Thymus (tissue), 14 donors: ENCODE results near the gene HSF4. TPM values are rescaled to one million over a fixed set of nuclear protein-coding genes. Genes with fewer than 3 reads are reported as not detected.
"Not testable (repeated sequence)": the region's sequence is repeated elsewhere in the genome, so short reads cannot be mapped to it uniquely, and the experiment has no call there.

ENCODE experiments used
- DNase-seq, 9 donors: peaks; one replicate each; pipeline ENCODE4 v3.0.0-alpha.2; 2013; ENCODE audit warnings: low spot score in 9 of 9, low read depth in 6 of 9, missing footprints in 1 of 9
- H3K27ac ChIP-seq, 2 donors: one replicate each; pipeline ENCODE4 v1.5.1; 2013; ENCODE audit warnings: control low read depth in 1 of 2, low read depth in 1 of 2, low read length in 1 of 2, mild to moderate bottlenecking in 1 of 2, moderate library complexity in 1 of 2
- H3K27me3 ChIP-seq, 2 donors: one replicate each; pipeline ENCODE4 v1.5.1; 2013; ENCODE audit warnings: low read length in 1 of 2; ENCODE audit not compliant: control insufficient read depth in 2 of 2, insufficient read depth in 1 of 2
- H3K36me3 ChIP-seq, 2 donors: one replicate each; pipeline ENCODE4 v1.5.1; 2013; ENCODE audit warnings: low read length in 1 of 2, mild to moderate bottlenecking in 1 of 2, moderate library complexity in 1 of 2; ENCODE audit not compliant: control insufficient read depth in 2 of 2, insufficient read depth in 2 of 2
- H3K4me1 ChIP-seq, 2 donors: one replicate each; pipeline ENCODE4 v1.5.1; 2013; ENCODE audit warnings: low read length in 2 of 2; ENCODE audit not compliant: control insufficient read depth in 2 of 2, insufficient read depth in 2 of 2
- H3K4me3 ChIP-seq, 2 donors: one replicate each; pipeline ENCODE4 v1.5.1; 2013; ENCODE audit warnings: low read length in 2 of 2, control low read depth in 1 of 2, mild to moderate bottlenecking in 1 of 2
- H3K9me3 ChIP-seq, 2 donors: one replicate each; pipeline ENCODE4 v1.5.1; 2013; ENCODE audit warnings: low read length in 1 of 2, mild to moderate bottlenecking in 1 of 2; ENCODE audit not compliant: control insufficient read depth in 2 of 2, insufficient read depth in 1 of 2
- WGBS: extraction: QIAGEN DNeasy Blood & Tissue Kit; methylation state at CpG from one replicate; pipeline ENCODE4 v1.1.7; 2013; 5-methylcytosine and 5-hydroxymethylcytosine counted together
- long read RNA-seq, 10 donors: transcript quantifications; one replicate each; lab custom pipeline, GENCODE V29; 2026
- polyA plus RNA-seq: library from polyadenylated mRNA; stranded (reverse); fragments of 200-250 nt; gene quantifications from one replicate; pipeline ENCODE4 v1.2.3, GENCODE V29; 2013
- total RNA-seq: library from RNA; stranded (reverse); fragments of 120-200 nt; gene quantifications from one replicate; pipeline ENCODE4 v1.2.4, GENCODE V29; 2013
- donor health status: healthy.

HSF4 gene
- total RNA-seq (4.1 TPM), polyA plus RNA-seq (50.8 TPM)
- long read RNA-seq, donor 1: 0 reads
- long read RNA-seq, donor 2: 0 reads
- long read RNA-seq, donor 3: 0 reads
- long read RNA-seq, donor 4: 0 reads
- long read RNA-seq, donor 5: 0 reads
- long read RNA-seq, donor 6: 0 reads
- long read RNA-seq, donor 7: 0 reads
- long read RNA-seq, donor 8: 0 reads
- long read RNA-seq, donor 9: 0 reads
- long read RNA-seq, donor 10: 0 reads

- H3K27ac ChIP-seq: no peak within 1 kb of the TSS
- no peak for DNase-seq
- peaks cover 8 to 41% of the 10 kb centered on the region in 2 donors for H3K4me1 ChIP-seq
- WGBS: 3% methylated on average over 41 of the region's 41 CpGs
- H3K27me3 ChIP-seq: peaks cover 89 to 99% of the 10 kb centered on the region in 2 donors
- H3K9me3 ChIP-seq: peaks cover 0 to 25% of the 10 kb centered on the region in 2 donors
- peaks cover 0 to 3% of the 10 kb centered on the region in 2 donors for H3K36me3 ChIP-seq
- no peak within 1 kb of the TSS for H3K4me3 ChIP-seq
Observed at GRCh38 chr16:67164599-67165061, at the start of gene HSF4. Gene HSF4 (plus strand): TSS chr16:67164745. CDS start chr16:67164812, 67 bp downstream.

- DNase-seq: no peak
- Histone ChIP-seq H3K27me3 (no peaks in the 10 kb centered on the region), H3K27ac (no peak overlapping the region), H3K9me3 (no peaks in the 10 kb centered on the region), H3K4me3 (no peak overlapping the region), H3K4me1 (peaks cover 9 to 12% of the 10 kb centered on the region in 2 donors), H3K36me3 (peaks cover 2 to 8% of the 10 kb centered on the region in 2 donors)
- WGBS: 98% methylated on average over 2 of the region's 2 CpGs
Observed at GRCh38 chr16:67114793-67115192, 49.8 kb upstream of the HSF4 start.

GRCh38 chr16:67115639-67116038, 48.9 kb upstream of the HSF4 start:
- WGBS: 95% methylated on average over 7 of the region's 7 CpGs
- DNase-seq: no peak
- Histone ChIP-seq H3K4me1 (peaks cover 6 to 7% of the 10 kb centered on the region in 2 donors), H3K36me3 (peaks cover 4 to 8% of the 10 kb centered on the region in 2 donors), H3K4me3 (no peak overlapping the region), H3K27me3 (no peaks in the 10 kb centered on the region), H3K9me3 (no peaks in the 10 kb centered on the region), H3K27ac (no peak overlapping the region)

- no peaks in the 10 kb centered on the region for H3K27me3 ChIP-seq
- no peaks in the 10 kb centered on the region for H3K9me3 ChIP-seq
- no peak for DNase-seq
- H3K36me3 ChIP-seq: peaks cover 12 to 16% of the 10 kb centered on the region in 2 donors
- WGBS: 96% methylated on average over 13 of the region's 13 CpGs
- H3K4me1 ChIP-seq: no peaks in the 10 kb centered on the region
- no peak overlapping the region for H3K4me3 ChIP-seq
- no peak overlapping the region for H3K27ac ChIP-seq
Observed at GRCh38 chr16:67116388-67117311, 47.9 kb upstream of the HSF4 start.

- H3K4me3 ChIP-seq: no peak overlapping the region
- H3K4me1 ChIP-seq: no peaks in the 10 kb centered on the region
- no peaks in the 10 kb centered on the region for H3K27me3 ChIP-seq
- no peaks in the 10 kb centered on the region for H3K9me3 ChIP-seq
- WGBS: 99% methylated on average over 9 of the region's 9 CpGs
- H3K36me3 ChIP-seq: peaks cover 22 to 26% of the 10 kb centered on the region in 2 donors
- no peak overlapping the region for H3K27ac ChIP-seq
- DNase-seq: no peak
Observed at GRCh38 chr16:67117716-67118115, 46.8 kb upstream of the HSF4 start.

- H3K36me3 ChIP-seq: peaks cover 26 to 32% of the 10 kb centered on the region in 2 donors
- WGBS: 96% methylated on average over 5 of the region's 5 CpGs
Observed at GRCh38 chr16:67120025-67120424, 44.5 kb upstream of the HSF4 start.

GRCh38 chr16:67122799-67123198, 41.7 kb upstream of the HSF4 start:
- WGBS: 96% methylated on average over 5 of the region's 5 CpGs
- DNase-seq, H3K4me3 ChIP-seq, H3K4me1 ChIP-seq, H3K27me3 ChIP-seq, H3K9me3 ChIP-seq: not testable (repeated sequence)
- H3K36me3 ChIP-seq: peaks cover 31 to 35% of the 10 kb centered on the region in 2 donors
- H3K27ac ChIP-seq: peak overlapping the region in 1 of 2 donors; percentile 42

More at GRCh38 chr16:67120025-67120424, 44.5 kb upstream of the HSF4 start:
- H3K27ac ChIP-seq: no peak overlapping the region
- no peak for DNase-seq
- H3K27me3 ChIP-seq: no peaks in the 10 kb centered on the region
- no peak overlapping the region for H3K4me3 ChIP-seq
- no peaks in the 10 kb centered on the region for H3K4me1 ChIP-seq
- H3K9me3 ChIP-seq: no peaks in the 10 kb centered on the region

GRCh38 chr16:67128417-67128816, 36.1 kb upstream of the HSF4 start:
- H3K4me1 ChIP-seq: no peaks in the 10 kb centered on the region
- no peak overlapping the region for H3K27ac ChIP-seq
- DNase-seq: no peak
- peaks cover 25 to 33% of the 10 kb centered on the region in 2 donors for H3K36me3 ChIP-seq
- H3K4me3 ChIP-seq: no peak overlapping the region
- H3K9me3 ChIP-seq: no peaks in the 10 kb centered on the region
- H3K27me3 ChIP-seq: no peaks in the 10 kb centered on the region

- Histone ChIP-seq H3K27me3 (no peaks in the 10 kb centered on the region), H3K27ac (no peak overlapping the region), H3K9me3 (no peaks in the 10 kb centered on the region), H3K4me1 (no peaks in the 10 kb centered on the region), H3K36me3 (peaks cover 27 to 31% of the 10 kb centered on the region in 2 donors), H3K4me3 (no peak overlapping the region)
- WGBS: 98% methylated on average over 3 of the region's 3 CpGs
- DNase-seq: no peak
Observed at GRCh38 chr16:67128887-67129286, 35.7 kb upstream of the HSF4 start.
